Neutrophil (primary cell): ENCODE results near the gene CNTNAP2.
"Not testable (repeated sequence)": the region's sequence is repeated elsewhere in the genome, so short reads cannot be mapped to it uniquely, and the experiment has no call there.

ENCODE experiments used
- H3K27ac ChIP-seq: fragments of 200-600 bp; sonication (generic); 2 replicates; pipeline ENCODE4 v1.5.1; 2016; ENCODE audit warnings: mild to moderate bottlenecking, moderate library complexity
- H3K27me3 ChIP-seq: fragments of 200-600 bp; sonication (generic); 2 replicates; pipeline ENCODE4 v1.6.0; 2016; ENCODE audit warnings: mild to moderate bottlenecking
- H3K36me3 ChIP-seq: fragments of 200-600 bp; sonication (generic); 2 replicates; pipeline ENCODE4 v1.5.1; 2017
- H3K4me1 ChIP-seq, 2 experiments: fragments of 200-600 bp in 1 of 2; sonication (generic) in 1 of 2; 1 replicate in 1 of 2; 2 replicates in 1 of 2; pipeline versions ENCODE4 v1.5.1 to v1.6.1; 2013 to 2016; ENCODE audit warnings: low read depth in 1 of 2, low read length in 1 of 2, mild to moderate bottlenecking in 1 of 2, moderate library complexity in 1 of 2; ENCODE audit not compliant: control insufficient read depth in 1 of 2, insufficient read depth in 1 of 2
- H3K4me3 ChIP-seq, 2 experiments: fragments of 200-600 bp in 1 of 2; sonication (generic) in 1 of 2; 1 replicate in 1 of 2; 2 replicates in 1 of 2; pipeline ENCODE4 v1.5.1; 2013 to 2016; ENCODE audit warnings: low read depth in 1 of 2, low read length in 1 of 2, mild to moderate bottlenecking in 1 of 2, moderate library complexity in 1 of 2
- H3K9me3 ChIP-seq: fragments of 200-600 bp; sonication (generic); 2 replicates; pipeline ENCODE4 v1.5.1; 2016
- TF ChIP-seq, protein P1 (sequence below): fragments of 200-600 bp; sonication (generic); IDR thresholded peaks from 2 replicates; pipeline ENCODE4 v1.5.1; 2016; ENCODE audit warnings: antibody characterized with exemption

Gene CNTNAP2

DNA sequence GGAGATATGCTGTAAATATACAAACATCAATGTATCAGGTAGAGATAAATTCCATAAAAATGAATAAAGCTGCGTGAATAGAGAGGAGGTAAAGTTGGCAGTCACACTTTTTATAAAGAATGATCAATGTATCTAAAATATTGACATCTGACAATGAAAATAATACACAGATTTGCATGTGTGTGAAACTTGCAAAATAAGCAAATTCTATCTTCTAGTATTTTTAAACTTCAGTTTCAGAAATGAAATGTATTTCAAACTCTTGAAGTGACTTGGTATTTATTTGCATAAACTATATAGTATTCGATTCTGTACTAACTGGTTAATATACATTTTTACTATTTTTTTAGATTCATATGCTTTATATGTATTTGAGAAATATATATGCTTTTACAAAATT is 986.6 kb downstream of the CNTNAP2 start:
- TF ChIP-seq, protein P1, sequence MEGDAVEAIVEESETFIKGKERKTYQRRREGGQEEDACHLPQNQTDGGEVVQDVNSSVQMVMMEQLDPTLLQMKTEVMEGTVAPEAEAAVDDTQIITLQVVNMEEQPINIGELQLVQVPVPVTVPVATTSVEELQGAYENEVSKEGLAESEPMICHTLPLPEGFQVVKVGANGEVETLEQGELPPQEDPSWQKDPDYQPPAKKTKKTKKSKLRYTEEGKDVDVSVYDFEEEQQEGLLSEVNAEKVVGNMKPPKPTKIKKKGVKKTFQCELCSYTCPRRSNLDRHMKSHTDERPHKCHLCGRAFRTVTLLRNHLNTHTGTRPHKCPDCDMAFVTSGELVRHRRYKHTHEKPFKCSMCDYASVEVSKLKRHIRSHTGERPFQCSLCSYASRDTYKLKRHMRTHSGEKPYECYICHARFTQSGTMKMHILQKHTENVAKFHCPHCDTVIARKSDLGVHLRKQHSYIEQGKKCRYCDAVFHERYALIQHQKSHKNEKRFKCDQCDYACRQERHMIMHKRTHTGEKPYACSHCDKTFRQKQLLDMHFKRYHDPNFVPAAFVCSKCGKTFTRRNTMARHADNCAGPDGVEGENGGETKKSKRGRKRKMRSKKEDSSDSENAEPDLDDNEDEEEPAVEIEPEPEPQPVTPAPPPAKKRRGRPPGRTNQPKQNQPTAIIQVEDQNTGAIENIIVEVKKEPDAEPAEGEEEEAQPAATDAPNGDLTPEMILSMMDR: no peak
- Histone ChIP-seq H3K27ac (no peak overlapping the region), H3K4me1 (no peaks in the 10 kb centered on the region), H3K9me3 (peaks cover 4% of the 10 kb centered on the region), H3K36me3 (no peaks in the 10 kb centered on the region), H3K27me3 (no peaks in the 10 kb centered on the region), H3K4me3 (no peak overlapping the region)

DNA sequence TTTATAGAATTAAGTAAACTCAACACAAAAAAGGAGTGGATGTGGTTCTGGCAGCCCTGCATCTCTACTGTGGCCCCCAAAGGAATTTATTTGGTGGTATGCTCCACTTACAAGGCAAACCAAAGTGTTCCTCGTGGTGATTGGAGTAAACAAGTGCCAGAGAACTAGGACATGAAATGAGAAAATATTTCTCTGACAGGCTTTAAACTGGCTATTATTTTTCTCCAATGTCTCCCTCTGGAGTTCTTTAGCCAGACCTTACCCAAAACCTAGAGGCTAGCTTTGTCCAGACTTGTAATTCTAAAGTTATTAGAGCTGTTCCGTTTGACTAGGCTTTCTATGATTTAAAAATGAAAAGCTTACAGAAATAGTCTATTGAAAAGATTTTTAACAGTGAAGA is 990.1 kb downstream of the CNTNAP2 start:
- no peaks in the 10 kb centered on the region for H3K4me1 ChIP-seq
- H3K27me3 ChIP-seq: no peaks in the 10 kb centered on the region
- no peak overlapping the region for H3K27ac ChIP-seq
- TF ChIP-seq, protein P1: no peak
- H3K4me3 ChIP-seq: no peak overlapping the region
- peaks cover 4% of the 10 kb centered on the region for H3K9me3 ChIP-seq
- no peaks in the 10 kb centered on the region for H3K36me3 ChIP-seq

DNA sequence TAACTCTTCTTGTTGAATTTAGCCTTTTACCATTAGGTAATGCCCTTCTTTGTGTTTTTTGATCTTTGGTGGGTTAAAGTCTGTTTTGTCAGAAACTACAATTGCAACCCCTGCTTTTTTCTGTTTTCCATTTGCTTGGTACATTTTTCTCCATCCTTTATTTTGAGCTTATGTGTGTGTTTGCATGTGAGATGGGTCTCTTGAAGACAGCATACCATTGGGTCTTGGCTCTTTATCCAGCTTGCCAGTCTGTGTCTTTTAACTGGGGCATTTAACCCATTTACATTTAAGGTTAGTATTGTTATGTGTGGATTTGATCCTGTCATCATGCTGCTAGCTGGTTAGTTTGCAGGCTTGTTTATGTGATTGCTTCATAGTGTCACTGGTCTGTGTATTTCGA is 997.9 kb downstream of the CNTNAP2 start:
- not testable (repeated sequence) for H3K4me3 ChIP-seq, H3K27me3 ChIP-seq, H3K27ac ChIP-seq, H3K9me3 ChIP-seq, H3K36me3 ChIP-seq, H3K4me1 ChIP-seq

DNA sequence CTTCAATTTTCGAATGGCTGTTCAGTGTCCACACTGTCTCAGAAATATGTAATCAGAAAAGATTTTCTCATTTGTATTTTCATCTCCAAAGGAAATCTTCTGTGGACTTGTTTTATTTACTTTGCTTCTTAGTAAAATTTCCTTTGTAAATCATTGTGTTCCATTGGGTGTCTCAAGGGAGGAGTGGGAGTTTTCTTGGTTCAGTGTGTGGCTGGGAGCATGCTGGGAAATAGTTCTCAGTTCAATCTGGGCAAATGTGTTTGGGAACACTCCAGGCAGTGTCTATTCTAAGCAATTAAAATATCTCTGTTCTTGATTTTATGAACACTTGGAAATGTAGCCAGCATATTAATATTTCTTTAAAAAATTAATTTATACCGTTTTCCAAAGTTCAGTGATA is 1019.8 kb downstream of the CNTNAP2 start:
- TF ChIP-seq, protein P1: no peak
- H3K4me3 ChIP-seq: no peak overlapping the region
- no peaks in the 10 kb centered on the region for H3K9me3 ChIP-seq
- no peaks in the 10 kb centered on the region for H3K36me3 ChIP-seq
- no peaks in the 10 kb centered on the region for H3K27me3 ChIP-seq
- no peak overlapping the region for H3K27ac ChIP-seq
- H3K4me1 ChIP-seq: no peaks in the 10 kb centered on the region

DNA sequence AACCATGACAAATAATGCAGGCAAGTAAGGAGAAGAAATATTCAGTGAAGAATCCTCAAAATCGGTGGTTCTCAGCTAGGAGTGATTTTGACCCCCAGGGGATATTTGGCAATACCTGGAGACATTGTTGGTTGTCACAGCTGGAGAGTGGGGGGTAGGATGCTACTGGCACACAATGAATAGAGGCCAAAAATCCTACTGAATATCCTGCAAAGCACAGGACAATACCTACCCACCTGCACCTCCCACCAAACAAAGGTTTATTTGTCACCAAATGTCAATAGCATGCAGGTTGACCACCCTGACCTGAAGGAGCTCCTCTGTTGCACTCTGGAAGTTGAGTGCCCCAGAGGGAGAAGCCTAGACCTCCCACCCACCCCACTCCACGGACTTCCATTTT is 1028.6 kb downstream of the CNTNAP2 start:
- no peak overlapping the region for H3K4me3 ChIP-seq
- H3K27ac ChIP-seq: no peak overlapping the region
- H3K27me3 ChIP-seq: no peaks in the 10 kb centered on the region
- no peaks in the 10 kb centered on the region for H3K4me1 ChIP-seq
- TF ChIP-seq, protein P1: no peak
- H3K36me3 ChIP-seq: no peaks in the 10 kb centered on the region
- no peaks in the 10 kb centered on the region for H3K9me3 ChIP-seq

DNA sequence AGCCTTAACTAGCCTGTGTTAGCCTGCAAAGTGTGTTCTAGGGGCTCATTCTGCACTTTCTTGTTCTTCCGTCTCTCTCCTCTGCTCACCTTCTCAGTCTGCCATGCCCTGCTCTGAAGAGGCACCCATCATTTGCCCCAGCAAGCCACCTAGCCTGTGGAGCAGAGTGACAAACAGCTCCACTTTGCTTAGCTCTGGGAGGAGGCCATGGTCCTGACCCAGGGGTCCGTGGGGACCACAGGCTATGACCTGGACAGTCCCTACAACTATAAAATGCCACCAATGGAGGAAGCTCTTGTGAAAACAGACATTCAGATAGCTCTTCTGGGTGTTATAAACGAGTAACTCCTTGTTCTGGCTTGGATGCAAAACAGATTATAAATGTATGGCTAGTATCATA is 1029.6 kb downstream of the CNTNAP2 start:
- Histone ChIP-seq H3K27me3 (no peaks in the 10 kb centered on the region), H3K4me3 (no peak overlapping the region), H3K36me3 (no peaks in the 10 kb centered on the region), H3K27ac (no peak overlapping the region), H3K9me3 (no peaks in the 10 kb centered on the region), H3K4me1 (no peaks in the 10 kb centered on the region)
- TF ChIP-seq, protein P1: no peak
